GM12878 (cell line): Measurements from ENCODE around the gene CCDC27. TPM values are rescaled to one million over a fixed set of nuclear protein-coding genes. Genes with fewer than 3 reads are reported as not detected.
A peak's percentile ranks its signal among the peaks of the same experiment; 100 is the strongest.

Source experiments
- ATAC-seq: fragments of 200-7000 bp; cut with Tn5 transposase; 3 replicates; pipeline ENCODE4 v1.9.1; 2020; ENCODE audit warnings: mild to moderate bottlenecking, moderate library complexity
- BruUV-seq: library from RNA; stranded (reverse); fragments of 400-500 nt; replicated peaks from 2 replicates; lab custom pipeline; 2021; lab: Mats Ljungman, UMichigan
- CTCF ChIA-PET: fragments of 300-600 bp; sonication (Branson Sonifier 250); formaldehyde crosslinking; extraction: SDS; loops from one replicate; lab custom pipeline; 2021; ENCODE audit warnings: inconsistent platforms; lab: Yijun Ruan, JAX
- POLR2A ChIA-PET: fragments of 350-600 bp; formaldehyde crosslinking; extraction: SDS; loops from one replicate; lab custom pipeline; 2021; ENCODE audit warnings: inconsistent platforms; lab: Charles Lee
- RAD21 ChIA-PET: fragments of 300-600 bp; sonication (Branson Sonifier 250); formaldehyde crosslinking; loops from one replicate; lab custom pipeline; 2023; ENCODE audit warnings: antibody characterized with exemption; ENCODE audit not compliant: unreplicated experiment; lab: Charles Lee
- SMC1A ChIA-PET: fragments of 300-600 bp; sonication (Branson Sonifier 250); formaldehyde crosslinking; loops from one replicate; lab custom pipeline; 2023; ENCODE audit not compliant: unreplicated experiment, uncharacterized antibody; lab: Charles Lee
- DNase-seq: peaks from one replicate; pipeline ENCODE4 v3.0.0-alpha.2; 2011; ENCODE audit warnings: low read depth, low spot score
- FAIRE-seq: peaks from 3 replicates; lab custom pipeline; 2011; peaks lifted over from hg19 to GRCh38; lab: Jason Lieb, UNC
- H2AFZ ChIP-seq: 2 replicates; pipeline ENCODE4 v1.6.0; 2011; ENCODE audit warnings: low read depth, low read length, control low read depth; ENCODE audit not compliant: control insufficient read depth
- H3K27ac ChIP-seq: 2 replicates; pipeline ENCODE4 v1.5.1; 2011; ENCODE audit warnings: control low read depth; ENCODE audit not compliant: control insufficient read depth, insufficient read depth
- H3K27me3 ChIP-seq, 2 experiments: replicated peaks in 1 of 2; 2 replicates each; pipeline versions ENCODE4 v1.6.0 to v1.6.1; 2011; ENCODE audit warnings: low read length in 1 of 2; ENCODE audit not compliant: control insufficient read depth in 2 of 2, insufficient read depth in 2 of 2
- H3K36me3 ChIP-seq, 2 experiments: 2 replicates each; pipeline ENCODE4 v1.5.1; 2011; ENCODE audit warnings: low read length in 1 of 2; ENCODE audit not compliant: control insufficient read depth in 2 of 2, insufficient read depth in 2 of 2
- H3K4me1 ChIP-seq: 2 replicates; pipeline ENCODE4 v1.6.1; 2011; ENCODE audit warnings: mild to moderate bottlenecking, low read length, moderate library complexity, mixed read lengths; ENCODE audit not compliant: control insufficient read depth, insufficient read depth
- H3K4me2 ChIP-seq: 2 replicates; pipeline ENCODE4 v1.6.0; 2011; ENCODE audit warnings: control low read depth; ENCODE audit not compliant: control insufficient read depth, insufficient read depth
- H3K4me3 ChIP-seq: fragments of 200-600 bp; sonication (generic); 2 replicates; pipeline ENCODE4 v1.5.1; 2016
- H3K79me2 ChIP-seq: 2 replicates; pipeline ENCODE4 v1.6.0; 2011; ENCODE audit warnings: low read length; ENCODE audit not compliant: control insufficient read depth, insufficient read depth
- H3K9ac ChIP-seq: 2 replicates; pipeline ENCODE4 v1.8.0; 2011; ENCODE audit warnings: low read length, control low read depth, mixed read lengths; ENCODE audit not compliant: control insufficient read depth, insufficient read depth
- H3K9me3 ChIP-seq: replicated peaks from 3 replicates; pipeline ENCODE4 v1.5.1; 2011; ENCODE audit warnings: mild to moderate bottlenecking, low read length; ENCODE audit not compliant: control insufficient read depth, insufficient read depth
- H4K20me1 ChIP-seq: 2 replicates; pipeline ENCODE4 v1.6.0; 2011; ENCODE audit not compliant: control insufficient read depth, insufficient read depth
- BHLHE40 ChIP-seq, 2 experiments: fragments of 450-650 bp in 1 of 2; IDR thresholded peaks; 2 replicates each; pipeline ENCODE4 v1.6.1; 2011 to 2017; ENCODE audit warnings: low read depth in 2 of 2, borderline replicate concordance in 1 of 2, improper control_type of control experiment in 1 of 2, low read length in 1 of 2, mild to moderate bottlenecking in 1 of 2
- CHD2 ChIP-seq: IDR thresholded peaks from 2 replicates; pipeline ENCODE4 v1.6.1; 2011; ENCODE audit warnings: low read depth, low read length, improper control_type of control experiment, borderline replicate concordance
- IKZF1 ChIP-seq: fragments of 450-650 bp; conservative IDR thresholded peaks from 2 replicates; pipeline ENCODE4 v1.6.1; 2017; ENCODE audit warnings: antibody characterized with exemption, mild to moderate bottlenecking
- JUND ChIP-seq: IDR thresholded peaks from 2 replicates; pipeline ENCODE4 v1.6.1; 2012; ENCODE audit warnings: low read depth, mild to moderate bottlenecking, low read length, improper control_type of control experiment, moderate library complexity
- RBBP5 ChIP-seq: fragments of 200-600 bp; sonication (generic); conservative IDR thresholded peaks from 2 replicates; pipeline ENCODE4 v1.6.1; 2016
- SPI1 ChIP-seq: IDR thresholded peaks from 2 replicates; pipeline ENCODE4 v1.6.1; 2011; ENCODE audit warnings: low read depth, mild to moderate bottlenecking, low read length, moderate library complexity, borderline replicate concordance; ENCODE audit not compliant: insufficient read depth
- STAT3 ChIP-seq: IDR thresholded peaks from 2 replicates; pipeline ENCODE4 v1.6.1; 2011; ENCODE audit warnings: low read depth, low read length, improper control_type of control experiment
- SUPT20H ChIP-seq: IDR thresholded peaks from 2 replicates; pipeline ENCODE4 v1.6.1; 2011; ENCODE audit warnings: low read depth, mild to moderate bottlenecking, low read length, moderate library complexity, borderline replicate concordance; ENCODE audit not compliant: control insufficient read depth
- WRNIP1 ChIP-seq: IDR thresholded peaks from 2 replicates; pipeline ENCODE4 v1.6.1; 2011; ENCODE audit warnings: low read depth, low read length, improper control_type of control experiment, borderline replicate concordance
- YBX1 ChIP-seq: fragments of 450-650 bp; IDR thresholded peaks from 2 replicates; pipeline ENCODE4 v1.6.1; 2016; ENCODE audit warnings: antibody characterized with exemption
- ZNF274 ChIP-seq: IDR thresholded peaks from one replicate; pipeline ENCODE4 v1.8.0; 2011; ENCODE audit not compliant: insufficient read length, insufficient read depth
- WGBS: methylation state at CpG from one replicate; pipeline ENCODE4 v1.1.6; 2016; ENCODE audit warnings: low lambda C conversion rate; ENCODE audit not compliant: insufficient replicate concordance, insufficient coverage; ENCODE audit errors: missing lambda C conversion rate; 5-methylcytosine and 5-hydroxymethylcytosine counted together
- in situ Hi-C: fragments of 300-500 bp; cut with MboI; formaldehyde crosslinking; loops from 9 replicates; pipeline ENCODE4 v1.14.3; 2018; ENCODE audit warnings: mixed read lengths
- intact Hi-C: fragments of 100-400 bp; cut with micrococcal nuclease; formaldehyde crosslinking; loops from one replicate; pipeline ENCODE4 v1.14.2; 2022; ENCODE audit not compliant: unreplicated experiment
- polyA plus RNA-seq, 11 experiments: library from polyadenylated mRNA; depleted of rRNA in 4 of 11; unstranded in 6 of 11; stranded (reverse) in 5 of 11; fragments of >200 nt; fragmentation: Nextera tagmentation in 4 of 11; fragmentation: Illumina TruSeq in 1 of 11; extraction: Ambion mirVana in 4 of 11; extraction: Trizol in 1 of 11; gene quantifications; 1 replicate in 1 of 11; 2 replicates in 10 of 11; pipeline versions ENCODE4 v1.2.1 to v1.2.3, GENCODE V29; 2011 to 2016; ENCODE audit warnings: inconsistent platforms in 2 of 11, missing spikeins in 2 of 11, low read depth in 1 of 11
- total RNA-seq, 4 experiments: library from RNA; depleted of rRNA in 3 of 4; stranded (reverse); fragments of >200 nt in 3 of 4; fragmentation: Illumina TruSeq in 1 of 4; extraction: Trizol in 1 of 4; gene quantifications; 2 replicates each; pipeline versions ENCODE4 v1.2.1 to v1.2.3, GENCODE V29; 2013 to 2021

CCDC27 gene
- total and polyA plus RNA-seq, 10 of the 15 experiments (the other 5 are each of a cell fraction or from before 2014, with no cell fraction given) = 0.05 TPM; not detected in 9

- no peak for TF ChIP-seq CHD2
- no peak for TF ChIP-seq ZNF274
- TF ChIP-seq IKZF1 = 0 out of 2 replicates have a peak, but pooled peaks have one; percentile 14
- no peak for TF ChIP-seq SPI1
- TF ChIP-seq SUPT20H = no peak
- TF ChIP-seq STAT3 = no peak
- no peak for TF ChIP-seq WRNIP1
- no peak for TF ChIP-seq JUND
- peak in 1 of 2 experiments; percentile 46; a peak in 1 of 4 replicates for TF ChIP-seq BHLHE40 (IDR thresholded peaks at IDR 0.05; ENCODE audit: borderline replicate concordance in 1 of 2, low read depth in 2 of 2, low read length in 1 of 2)
- no peak for TF ChIP-seq RBBP5
- no peak for TF ChIP-seq YBX1
- 0% methylated on average over 2 of the region's 2 CpGs for WGBS
- Histone ChIP-seq H3K27ac (no peak overlapping the region), H3K4me3 (no peak overlapping the region), H3K36me3 (no peaks in the 10 kb centered on the region), H2AFZ (no peak overlapping the region), H3K4me2 (peak overlapping the region; percentile 11; the same call in 1 of the 2 replicates), H4K20me1 (no peaks in the 10 kb centered on the region), H3K27me3 (no peaks in the 10 kb centered on the region; a peak in 1 of 4 replicates), H3K79me2 (no peaks in the 10 kb centered on the region), H3K9ac (no peak overlapping the region), H3K9me3 (no peaks in the 10 kb centered on the region; the same call in 2 of the 3 replicates), H3K4me1 (no peaks in the 10 kb centered on the region)
- DNase-seq (no peak), FAIRE-seq (no peak), ATAC-seq (peak; percentile 71; the same call in 2 of the 3 replicates)
- intact Hi-C loops = no loop called here
- BruUV-seq = no TSS peak
- ChIA-PET CTCF (interaction anchor here (0.8 kb wide), 1 partner anchor 10 kb away, joined by 3 read pairs; no protein-coding TSS in a partner anchor), POLR2A (no interaction called here), SMC1A (no interaction called here), RAD21 (no interaction called here)
- in situ Hi-C loops = no loop called here
These were observed 59.3 kb downstream of the CCDC27 start for GRCh38 chr1:3811595-3811911.
